ENCODE measurements around the gene ANTXR1.
A peak's percentile ranks its signal among the peaks of the same experiment; 100 is the strongest.

The ANTXR1 gene

GRCh38 chr2:69013142-69013839, at the start of gene ANTXR1:
ANTXR1 (plus strand) TSS chr2:69013179; CDS start chr2:69013500, 321 bp downstream.
- peak; percentile 69 for DNase-seq

- DNase-seq: no peak
Observed at GRCh38 chr2:68964282-68964681, 48.7 kb upstream of the ANTXR1 start.

- DNase-seq: no peak
Observed at GRCh38 chr2:68968221-68968620, 44.8 kb upstream of the ANTXR1 start.

- DNase-seq: no peak
Observed at GRCh38 chr2:68969736-68970490, 43.1 kb upstream of the ANTXR1 start.

GRCh38 chr2:68970566-68971265, 42.3 kb upstream of the ANTXR1 start:
- no peak for DNase-seq

- DNase-seq: no peak
Observed at GRCh38 chr2:68971591-68972231, 41.3 kb upstream of the ANTXR1 start.

- DNase-seq: no peak
Observed at GRCh38 chr2:68974251-68974650, 38.7 kb upstream of the ANTXR1 start, which contains the start of gene GKN1. GKN1 (plus strand) TSS chr2:68974636; CDS start chr2:68974678, 42 bp downstream.

- DNase-seq: no peak
Observed at GRCh38 chr2:68974946-68975665, 37.9 kb upstream of the ANTXR1 start.

- no peak for DNase-seq
Observed at GRCh38 chr2:68975844-68976243, 37.1 kb upstream of the ANTXR1 start.

GRCh38 chr2:68977453-68977852, 35.5 kb upstream of the ANTXR1 start:
- DNase-seq: no peak

GRCh38 chr2:68978098-68978497, 34.9 kb upstream of the ANTXR1 start:
- no peak for DNase-seq

GRCh38 chr2:68980956-68981355, 32.0 kb upstream of the ANTXR1 start:
- DNase-seq: no peak

GRCh38 chr2:68987021-68987503, 25.9 kb upstream of the ANTXR1 start:
- DNase-seq: no peak

GRCh38 chr2:68989035-68989434, 23.9 kb upstream of the ANTXR1 start:
- no peak for DNase-seq

GRCh38 chr2:68992341-68992740, 20.6 kb upstream of the ANTXR1 start:
- no peak for DNase-seq

- no peak for DNase-seq
Observed at GRCh38 chr2:68992933-68993332, 20.0 kb upstream of the ANTXR1 start.

GRCh38 chr2:68993660-68994059, 19.3 kb upstream of the ANTXR1 start:
- no peak for DNase-seq

- DNase-seq: no peak
Observed at GRCh38 chr2:68994864-68995263, 18.1 kb upstream of the ANTXR1 start.

GRCh38 chr2:68995916-68996315, 17.1 kb upstream of the ANTXR1 start:
- no peak for DNase-seq

GRCh38 chr2:68997401-68997800, 15.6 kb upstream of the ANTXR1 start:
- no peak for DNase-seq

- DNase-seq: no peak
Observed at GRCh38 chr2:69001879-69002278, 11.1 kb upstream of the ANTXR1 start.

- no peak for DNase-seq
Observed at GRCh38 chr2:69003731-69004130, 9.2 kb upstream of the ANTXR1 start.
